GM21381 (cell line): ENCODE measurements around the gene UPK3B.
"Not testable (repeated sequence)": the region's sequence is repeated elsewhere in the genome, so short reads cannot be mapped to it uniquely, and the experiment has no call there.

Experiments
- ATAC-seq: cut with Tn5 transposase; IDR thresholded peaks from one replicate; pipeline ENCODE4 v1.9.1; 2021; ENCODE audit warnings: mild to moderate bottlenecking, moderate library complexity; ENCODE audit not compliant: unreplicated experiment

UPK3B gene

GRCh38 chr7:76512941-76513816, 2.8 kb downstream of the UPK3B start:
- ATAC-seq = no peak

- no peak for ATAC-seq
These were observed 3.8 kb downstream of the UPK3B start for GRCh38 chr7:76513817-76514799.

GRCh38 chr7:76514926-76515771, 4.8 kb downstream of the UPK3B start:
- ATAC-seq = no peak

GRCh38 chr7:76515999-76516443, 5.7 kb downstream of the UPK3B start:
- ATAC-seq = no peak

- ATAC-seq = not testable (repeated sequence)
These were observed 6.6 kb downstream of the UPK3B start for GRCh38 chr7:76516932-76517331.

GRCh38 chr7:76526183-76526582, 15.8 kb downstream of the UPK3B start:
- ATAC-seq = not testable (repeated sequence)

- not testable (repeated sequence) for ATAC-seq
These were observed 21.3 kb downstream of the UPK3B start for GRCh38 chr7:76531643-76532042.

GRCh38 chr7:76543197-76543596, 32.8 kb downstream of the UPK3B start, which contains the start of gene SPDYE16:
Gene SPDYE16, minus strand, starts transcription at chr7:76543297. Its CDS starts 1,838 bp downstream, at chr7:76541459.
- ATAC-seq = not testable (repeated sequence)

- ATAC-seq = peak; percentile 99
These were observed 38.9 kb downstream of the UPK3B start for GRCh38 chr7:76549025-76549854.

- ATAC-seq = not testable (repeated sequence)
These were observed 39.5 kb downstream of the UPK3B start for GRCh38 chr7:76549855-76550248.

GRCh38 chr7:76551992-76552391, 41.6 kb downstream of the UPK3B start:
- not testable (repeated sequence) for ATAC-seq

GRCh38 chr7:76559685-76560084, 49.3 kb downstream of the UPK3B start:
- not testable (repeated sequence) for ATAC-seq

- not testable (repeated sequence) for ATAC-seq
These were observed 49.8 kb downstream of the UPK3B start for GRCh38 chr7:76560157-76560556.

- not testable (repeated sequence) for ATAC-seq
These were observed 51.0 kb downstream of the UPK3B start for GRCh38 chr7:76561342-76561741.

GRCh38 chr7:76565001-76565400, 54.6 kb downstream of the UPK3B start:
- ATAC-seq = not testable (repeated sequence)
